HG03066 (cell line): ENCODE measurements around the gene PSMB4.
"Not testable (repeated sequence)": the region's sequence is repeated elsewhere in the genome, so short reads cannot be mapped to it uniquely, and the experiment has no call there.

Source experiments
- ATAC-seq: cut with Tn5 transposase; IDR thresholded peaks from one replicate; pipeline ENCODE4 v1.9.1; 2021; ENCODE audit warnings: low read depth; ENCODE audit not compliant: unreplicated experiment

Gene PSMB4

DNA sequence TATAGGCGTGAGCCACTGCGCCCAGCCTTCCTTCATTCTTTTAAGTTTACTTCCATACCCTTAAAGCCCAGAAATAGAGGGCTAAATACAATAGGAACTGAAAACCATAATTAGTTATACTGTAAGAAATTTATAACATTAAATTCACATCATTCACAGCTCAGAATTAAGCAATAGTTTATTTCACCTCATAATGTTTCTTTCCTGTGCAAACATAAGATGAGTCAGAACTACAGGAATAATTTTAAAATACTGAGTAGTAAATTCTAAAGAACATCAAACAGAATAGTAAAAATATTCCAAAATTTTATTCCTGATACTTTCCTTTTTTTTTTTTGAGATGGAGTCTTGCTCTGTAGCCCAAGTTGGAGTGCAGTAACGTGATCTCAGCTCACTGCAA, 35.8 kb downstream of the PSMB4 start:
- ATAC-seq = no peak

GRCh38 chr1:151436985-151437384, 37.6 kb downstream of the PSMB4 start:
- ATAC-seq = no peak

GRCh38 chr1:151437396-151437795, 38.0 kb downstream of the PSMB4 start:
- not testable (repeated sequence) for ATAC-seq

DNA sequence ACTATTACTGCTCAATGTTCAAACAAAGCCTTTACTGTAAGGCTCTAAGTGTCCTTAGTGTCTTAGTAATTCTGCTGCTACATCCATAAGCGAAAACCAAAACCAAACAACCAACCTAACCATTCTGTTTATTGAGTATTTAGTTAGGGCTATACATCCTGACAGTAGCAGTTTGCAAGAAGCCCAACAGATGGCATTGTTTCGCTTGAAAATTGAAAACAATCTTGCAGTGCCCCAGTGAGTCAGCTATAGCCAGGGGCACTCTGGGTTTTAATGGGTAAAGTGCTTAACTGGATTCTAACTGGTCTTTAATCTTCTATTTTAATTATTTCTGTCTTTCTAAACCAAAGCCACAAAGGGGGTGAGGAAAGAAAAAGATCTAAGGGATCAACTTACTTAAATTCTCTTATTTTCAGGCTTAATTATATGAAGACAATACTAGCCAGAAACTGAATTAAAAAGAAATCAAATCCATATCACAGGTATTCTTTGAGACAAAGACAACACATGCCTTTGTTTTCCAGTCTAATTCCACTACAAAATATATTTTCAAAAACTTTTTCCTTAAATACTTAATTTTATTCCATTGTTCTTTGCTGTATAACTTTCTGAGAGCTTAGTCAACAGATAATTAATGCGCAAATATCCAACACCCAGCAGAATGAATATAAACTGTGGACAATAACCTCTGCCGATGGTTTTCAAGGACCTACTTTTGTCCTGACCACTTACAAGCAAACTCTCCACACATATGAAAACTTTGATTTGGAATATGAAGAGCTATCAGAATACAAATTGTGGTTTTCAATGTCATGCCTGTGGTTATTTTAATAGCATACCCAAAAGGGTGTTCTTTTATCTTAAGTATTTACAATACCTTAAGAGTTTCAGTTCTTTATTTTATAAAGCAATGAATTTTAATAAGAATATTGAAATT, 44.7 kb downstream of the PSMB4 start:
- no peak for ATAC-seq

GRCh38 chr1:151444783-151445177, 45.4 kb downstream of the PSMB4 start:
- ATAC-seq = no peak

- ATAC-seq = no peak
Observed at GRCh38 chr1:151447696-151448095, 48.3 kb downstream of the PSMB4 start.
